ENCODE measurements around the gene DCLRE1A. TPM values are rescaled to one million over a fixed set of nuclear protein-coding genes. Genes with fewer than 3 reads are reported as not detected.

Gene DCLRE1A
- total and polyA plus RNA-seq, 10 of the 15 experiments (the other 5 are each of a cell fraction or from before 2014, with no cell fraction given), result 4.8 to 29.8 (median 14.0) TPM

- BruUV-seq (replicated peaks), result no TSS peak
- H3K9ac ChIP-seq (ENCODE audit: control insufficient read depth, insufficient read depth, low read length), result no peak overlapping the region
- peak; percentile 62 for DNase-seq (ENCODE audit: low read depth, low spot score)
- peaks cover 6% of the 10 kb centered on the region; the same call in 1 of the 2 replicates for H3K4me1 ChIP-seq (ENCODE audit: control insufficient read depth, insufficient read depth, low read length)
- no peaks in the 10 kb centered on the region for H4K20me1 ChIP-seq (ENCODE audit: control insufficient read depth, insufficient read depth)
- ChIA-PET RAD21 (ENCODE audit: unreplicated experiment) (interaction anchor here (0.9 to 1.8 kb wide), 3 partner anchors 11 to 110 kb away, joined by 3 to 10 read pairs (median 4); no protein-coding TSS in a partner anchor), POLR2A (no interaction called here), CTCF (interaction anchor here (0.6 to 2.0 kb wide), 5 partner anchors 10 to 315 kb away, joined by 3 to 9 read pairs (median 3); no protein-coding TSS in a partner anchor), SMC1A (ENCODE audit: uncharacterized antibody, unreplicated experiment) (interaction anchor here (1.2 to 3.5 kb wide), 3 partner anchors 10 to 311 kb away, joined by 3 to 8 read pairs (median 3); no protein-coding TSS in a partner anchor)
- WGBS (ENCODE audit: insufficient coverage, insufficient replicate concordance, low lambda C conversion rate, missing lambda C conversion rate), result 17% methylated on average over 9 of the region's 9 CpGs
- H2AFZ ChIP-seq (ENCODE audit: control insufficient read depth, low read depth, low read length), result no peak overlapping the region; the same call in 1 of the 2 replicates
- in situ Hi-C loops (cut with MboI), result no loop called here
- no peaks in the 10 kb centered on the region for H3K9me3 ChIP-seq (replicated peaks; ENCODE audit: control insufficient read depth, insufficient read depth, low read length)
- H3K27me3 ChIP-seq (replicated peaks in 1 of 2; ENCODE audit: control insufficient read depth in 2 of 2, insufficient read depth in 2 of 2, low read length in 1 of 2), result no peaks in the 10 kb centered on the region
- intact Hi-C loops (cut with micrococcal nuclease; ENCODE audit: unreplicated experiment), result no loop called here
- FAIRE-seq, result peak; percentile 68
- peak overlapping the region; percentile 50 for H3K4me2 ChIP-seq (ENCODE audit: control insufficient read depth, insufficient read depth)
- H3K27ac ChIP-seq (ENCODE audit: control insufficient read depth, insufficient read depth), result no peak overlapping the region; the same call in 1 of the 2 replicates
- no peak overlapping the region for H3K4me3 ChIP-seq
- no peaks in the 10 kb centered on the region for H3K36me3 ChIP-seq (ENCODE audit: control insufficient read depth in 2 of 2, insufficient read depth in 2 of 2, low read length in 1 of 2)
- ATAC-seq, result peak; percentile 93
- no peaks in the 10 kb centered on the region for H3K79me2 ChIP-seq (ENCODE audit: control insufficient read depth, insufficient read depth, low read length)
- TF ChIP-seq ZNF217 (IDR thresholded peaks at IDR 0.05) (no peak; the same call in 1 of the 2 replicates), BCL3 (IDR thresholded peaks at IDR 0.05; ENCODE audit: borderline replicate concordance, insufficient read depth, low read depth, low read length, poor library complexity, severe bottlenecking) (peak; percentile 76), EZH2 (IDR thresholded peaks at IDR 0.05; ENCODE audit: borderline replicate concordance, control insufficient read depth, low read depth, low read length) (no peak), ELK1 (IDR thresholded peaks at IDR 0.05; ENCODE audit: low read depth, low read length) (no peak), CBX5 (IDR thresholded peaks at IDR 0.05; ENCODE audit: low read depth) (0 out of 2 replicates have a peak, but pooled peaks have one; percentile 24), IKZF1 (conservative IDR thresholded peaks at IDR 0.05) (peak; percentile 99), ETV6 (conservative IDR thresholded peaks at IDR 0.05 in 1 of 2, IDR thresholded peaks at IDR 0.05 in 1 of 2; ENCODE audit: borderline replicate concordance in 1 of 2, low read depth in 1 of 2) (peak in 1 of 2 experiments; percentile 57; a peak in 1 of 4 replicates), RELB (IDR thresholded peaks at IDR 0.05; ENCODE audit: low read depth) (peak; percentile 97), BMI1 (IDR thresholded peaks at IDR 0.05; ENCODE audit: borderline replicate concordance) (peak; percentile 78), MTA3 (IDR thresholded peaks at IDR 0.05; ENCODE audit: borderline replicate concordance, low read length) (no peak; the same call in none of the 2 replicates), ZSCAN29 (IDR thresholded peaks at IDR 0.05) (no peak), SMAD1 (IDR thresholded peaks at IDR 0.05; ENCODE audit: low read depth, partially characterized antibody) (no peak), TBL1XR1 (IDR thresholded peaks at IDR 0.05; ENCODE audit: low read depth, low read length) (no peak), SIN3A (IDR thresholded peaks at IDR 0.05; ENCODE audit: low read depth, low read length) (no peak), POLR2A (IDR thresholded peaks at IDR 0.05; ENCODE audit: low read depth, low read length) (no peak), TARDBP (IDR thresholded peaks at IDR 0.05; ENCODE audit: borderline replicate concordance) (no peak), YY1 (IDR thresholded peaks at IDR 0.05; ENCODE audit: low read depth, low read length) (no peak)
Observed at GRCh38 chr10:113788604-113789083, 65.2 kb downstream of the DCLRE1A start.

Measured in GM12878 (cell line).